Measurements from ENCODE around the gene TMEM184A.

The TMEM184A gene

DNA sequence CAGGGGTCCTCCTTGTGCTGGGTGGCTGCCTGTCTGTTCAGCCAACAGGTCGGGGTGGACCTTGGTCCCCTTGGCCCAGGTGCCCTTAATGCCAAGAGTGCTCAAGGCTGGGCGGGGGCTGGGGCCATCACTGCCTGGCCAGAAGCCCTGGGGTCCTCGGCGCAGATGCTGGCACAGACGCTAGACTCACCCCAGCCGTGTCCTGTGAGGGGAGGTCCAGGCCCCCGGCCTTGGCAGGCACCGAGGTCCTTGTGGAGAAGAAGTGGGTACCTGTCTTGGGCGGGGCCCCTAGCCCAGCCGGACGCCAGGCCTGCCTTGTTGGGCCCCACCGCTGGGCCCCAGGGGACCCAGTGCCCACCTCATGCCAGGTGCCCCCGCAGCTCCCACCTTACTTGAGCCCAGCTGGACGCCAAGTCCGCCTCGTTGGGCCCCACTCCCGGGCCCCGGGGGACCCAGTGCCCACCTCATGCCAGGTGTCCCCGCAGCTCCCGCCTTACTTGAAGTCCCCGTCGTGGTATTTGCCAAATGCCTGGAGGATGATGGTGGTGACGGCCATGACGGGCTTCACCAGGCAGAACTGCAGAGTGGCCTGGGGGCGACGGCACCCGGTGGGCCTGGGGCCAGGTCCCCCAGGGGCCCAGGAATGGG is 6.5 kb downstream of the TMEM184A start:
- no peak for DNase-seq

DNA sequence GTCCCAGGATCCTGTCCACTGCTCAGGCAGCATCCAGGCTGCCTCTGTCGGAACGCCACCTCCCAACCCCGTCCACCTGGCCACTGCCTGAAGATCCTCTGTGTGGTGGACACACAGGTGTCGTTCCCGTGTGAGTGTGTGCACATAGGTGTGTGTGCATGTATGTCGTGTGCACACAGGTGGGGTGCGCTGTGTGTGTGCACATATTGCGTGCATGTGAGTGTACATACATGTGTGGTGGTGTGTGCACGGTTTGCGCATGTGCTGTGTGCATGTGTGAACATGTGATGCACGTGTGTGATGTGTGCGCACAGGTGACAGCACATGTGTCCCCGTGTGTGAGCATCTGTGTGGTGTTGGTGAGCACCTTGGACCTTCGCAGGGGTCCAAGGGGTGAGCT is 7.1 kb downstream of the TMEM184A start:
- DNase-seq = no peak

DNA sequence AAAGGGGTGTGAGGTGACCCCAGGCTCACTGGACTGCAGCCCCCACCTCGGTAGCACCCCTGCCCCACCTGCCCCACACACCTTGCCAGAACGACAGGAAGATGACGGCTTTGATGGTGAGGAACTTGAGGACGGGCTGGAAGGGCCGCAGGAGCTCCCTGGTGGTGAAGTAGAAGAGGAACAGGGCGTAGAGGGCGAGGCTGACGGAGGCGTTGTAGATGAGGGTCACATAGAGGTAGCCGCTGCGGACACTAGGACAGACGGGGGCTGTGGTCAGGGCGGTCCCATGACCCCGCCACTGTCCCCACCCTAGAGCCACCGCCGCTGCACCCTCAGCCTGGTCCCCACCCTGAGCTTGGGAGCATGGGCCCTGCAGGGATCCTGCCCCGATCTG is 7.6 kb downstream of the TMEM184A start:
- DNase-seq = no peak

DNA sequence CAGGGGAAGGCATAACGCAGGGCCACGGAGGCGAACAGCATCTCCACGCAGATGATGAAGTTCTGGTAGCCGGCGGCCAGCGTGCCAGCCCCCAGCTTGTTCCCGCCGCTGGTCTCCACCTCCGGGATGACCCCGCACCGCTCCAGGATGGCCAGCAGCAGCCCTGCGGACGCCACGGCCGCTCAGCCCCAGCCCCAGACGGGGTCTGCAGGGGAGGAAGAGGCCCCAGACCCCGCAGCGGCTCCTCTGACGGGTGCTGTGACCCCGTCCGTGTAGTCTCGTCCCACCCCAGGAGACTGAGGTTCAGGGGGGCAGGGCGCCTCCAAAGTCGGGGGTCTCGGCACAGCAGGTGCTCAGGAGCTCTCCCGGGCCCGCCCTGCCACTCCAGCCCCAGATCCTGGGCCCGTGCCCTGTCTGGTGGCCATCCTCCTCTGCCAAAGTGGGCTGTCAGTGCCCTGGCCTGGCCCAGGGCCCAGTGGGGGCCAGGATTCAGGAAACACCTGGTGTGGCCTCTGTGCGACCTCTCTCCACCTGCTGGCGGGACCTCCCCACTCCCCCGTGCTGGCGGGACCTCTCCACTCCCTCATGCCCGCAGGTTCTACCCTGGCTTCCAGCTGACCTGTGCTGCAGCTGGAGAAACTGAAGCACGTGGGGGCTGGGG is 8.1 kb downstream of the TMEM184A start:
- DNase-seq = no peak

DNA sequence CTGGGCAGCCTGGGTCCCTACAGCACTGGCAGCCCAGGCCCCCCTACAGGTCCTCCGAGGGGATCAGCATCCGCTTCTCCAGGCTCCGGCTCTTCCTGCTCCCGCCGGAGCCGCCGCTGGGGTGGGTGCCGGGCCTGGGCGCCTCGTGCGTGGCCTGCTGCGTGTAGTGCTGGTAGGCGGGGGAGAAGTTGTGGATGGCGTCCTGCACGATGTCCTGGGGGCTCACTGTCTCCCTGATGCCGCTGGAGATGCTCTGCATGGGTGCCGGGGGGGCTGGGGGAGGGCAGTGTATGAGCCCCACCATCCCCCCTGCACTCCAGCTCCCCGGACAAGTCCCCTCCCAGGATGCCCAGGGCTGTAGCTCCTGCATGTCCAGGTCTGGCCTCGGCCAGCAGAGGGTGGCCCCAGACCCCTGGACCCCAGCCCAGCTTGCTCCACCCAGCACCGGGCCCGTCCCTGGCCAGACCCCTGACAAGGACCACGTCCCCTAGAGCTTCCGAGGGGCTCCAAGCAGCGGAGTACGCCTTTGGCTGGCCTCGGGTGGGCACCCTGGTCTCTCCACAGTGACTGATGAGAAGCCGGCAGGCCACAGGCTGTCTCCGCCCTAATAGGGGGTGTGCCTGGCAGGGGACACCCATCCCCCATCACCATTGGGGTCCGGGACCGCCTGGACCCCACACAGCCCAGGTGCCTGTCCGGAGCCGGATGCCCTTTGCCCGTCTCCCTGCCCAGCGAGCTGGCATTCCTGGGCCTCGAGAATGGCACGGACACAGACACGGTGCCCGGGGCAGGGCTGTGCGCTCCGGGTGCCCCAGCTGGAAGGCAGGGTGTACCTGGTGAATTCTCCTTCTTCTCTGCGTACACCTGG is 8.9 kb downstream of the TMEM184A start:
- no peak for DNase-seq

DNA sequence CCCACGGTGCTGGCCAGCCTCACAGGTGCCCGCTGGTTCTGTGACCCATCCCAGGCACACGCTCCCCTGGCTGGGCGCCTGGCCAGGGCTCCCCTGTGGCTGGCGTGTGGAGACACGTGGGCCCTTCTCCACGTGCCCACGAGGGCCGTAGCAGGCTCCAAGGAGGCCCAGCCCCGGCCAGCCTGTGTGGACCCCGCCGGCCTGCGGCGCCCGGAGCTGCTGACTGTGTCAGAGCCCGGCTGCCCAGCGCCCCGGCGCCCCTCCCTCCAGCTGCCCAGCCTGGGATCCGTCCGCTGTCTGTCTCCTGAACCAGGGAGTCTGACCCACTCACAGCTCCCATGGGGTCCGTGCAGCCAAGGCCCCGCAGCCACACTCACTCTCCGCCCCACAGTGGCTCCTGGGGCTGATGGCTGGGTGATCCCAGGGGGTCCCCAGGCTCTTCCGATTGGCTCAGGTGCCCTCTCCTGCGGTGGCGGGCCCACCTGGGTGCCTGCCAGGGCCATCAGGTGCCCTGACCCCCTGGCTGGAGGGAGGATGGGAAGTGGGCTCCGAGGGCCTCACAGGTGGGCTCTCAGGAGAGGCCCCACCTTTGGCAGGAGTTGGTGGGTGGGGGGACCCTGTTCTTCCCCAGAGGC is 9.6 kb downstream of the TMEM184A start:
- no peak for DNase-seq

DNA sequence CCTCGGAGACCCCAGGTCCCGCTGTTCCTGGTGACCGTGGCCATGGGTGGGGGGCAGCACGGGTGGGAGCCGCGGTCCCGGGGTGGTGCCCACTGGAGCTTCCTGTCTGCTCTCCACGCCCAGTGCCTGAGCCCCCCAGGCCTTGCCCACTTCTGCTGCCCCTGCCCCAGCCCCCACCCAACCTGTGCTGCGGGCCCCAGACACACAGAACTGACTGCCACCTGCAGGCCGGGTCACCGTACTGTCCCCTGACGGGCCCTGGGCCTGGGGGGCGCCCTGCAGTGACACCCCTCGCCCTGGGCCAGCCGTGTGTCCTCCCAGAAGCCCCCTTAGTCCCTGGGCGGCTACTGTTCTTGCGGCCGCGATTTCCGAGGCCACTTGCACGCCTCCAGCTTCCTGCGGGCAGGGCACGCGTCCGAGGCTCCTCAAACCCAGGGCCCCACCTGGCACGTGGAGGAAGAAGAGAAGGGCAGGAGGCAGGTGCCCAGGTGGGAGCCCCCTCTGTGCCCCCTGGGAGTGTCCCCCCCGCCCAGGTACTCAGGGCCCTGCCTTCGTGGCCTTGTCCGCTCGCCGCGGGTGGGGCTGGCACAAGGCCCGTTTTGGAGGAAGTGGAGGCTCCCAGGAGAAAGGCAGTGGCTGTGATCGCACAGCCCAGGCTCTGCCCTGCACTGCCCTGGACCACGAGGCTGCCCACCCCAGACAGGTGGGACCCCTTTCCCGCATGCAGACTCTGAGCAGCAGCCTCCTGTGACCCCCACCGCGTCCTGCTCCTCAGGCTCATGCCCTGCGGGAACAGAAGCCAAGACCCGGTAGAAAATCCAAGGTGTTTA is 10.4 kb downstream of the TMEM184A start:
- DNase-seq = no peak

DNA sequence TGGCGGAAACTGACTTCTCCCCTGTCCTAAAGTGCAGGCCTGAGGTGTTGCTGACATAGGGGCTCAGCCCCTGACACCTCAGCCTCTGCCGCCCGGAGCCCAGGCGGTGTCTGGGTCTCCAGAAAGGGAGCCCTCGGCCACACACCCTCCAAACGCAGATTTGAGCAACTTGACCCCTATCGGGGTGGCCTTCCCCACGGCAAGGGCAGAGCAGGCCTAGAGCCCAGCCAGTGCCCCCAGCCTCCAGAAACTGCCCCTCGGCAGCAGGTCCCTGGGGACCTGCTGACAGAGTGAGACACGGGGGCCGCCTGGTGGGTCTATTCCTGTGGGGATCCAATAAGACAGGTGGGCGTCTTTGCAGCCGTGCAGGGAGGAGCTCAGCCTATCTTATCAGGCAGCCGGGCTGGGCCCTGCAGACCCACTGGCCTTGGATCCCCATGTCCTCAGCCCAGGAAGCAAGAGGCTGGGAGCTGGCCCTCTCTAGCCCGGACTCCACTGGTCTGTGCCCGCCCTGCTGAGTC is 11.0 kb downstream of the TMEM184A start:
- no peak for DNase-seq

DNA sequence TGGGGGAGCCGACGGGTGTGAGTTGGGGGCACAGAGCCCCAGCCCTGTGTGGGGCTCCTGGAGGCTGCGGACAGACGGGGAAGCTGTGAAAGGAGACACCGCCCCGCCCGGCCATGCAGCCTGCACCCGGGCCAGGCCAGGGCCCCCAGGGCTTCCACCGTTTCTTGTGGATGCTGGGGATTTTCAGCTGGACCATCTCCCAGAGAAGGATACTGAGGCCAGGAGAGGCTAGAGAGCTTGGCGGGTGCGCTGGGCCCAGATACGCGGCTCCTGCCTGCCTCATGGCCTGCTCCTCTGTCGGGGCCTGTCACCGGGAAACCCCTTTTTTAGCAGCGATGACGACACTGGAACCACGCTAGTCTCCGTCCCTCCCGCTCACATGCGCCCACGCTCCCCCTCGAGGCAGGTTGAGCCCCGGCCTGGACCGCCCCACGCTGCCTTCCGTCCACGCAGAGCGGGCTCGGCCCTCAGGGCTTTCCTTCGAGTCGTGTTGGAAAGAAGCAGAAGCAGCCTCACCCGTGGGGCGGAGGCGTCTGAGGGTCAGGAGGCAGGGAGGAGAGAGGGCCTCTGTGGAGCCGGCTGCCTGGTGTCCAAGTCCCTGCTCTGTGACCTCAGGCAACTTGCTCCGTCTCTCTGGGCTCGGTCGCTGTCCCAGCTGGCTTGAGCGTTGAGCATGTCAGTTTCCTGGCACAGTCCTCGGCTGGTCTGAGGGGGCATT is 11.7 kb downstream of the TMEM184A start:
- DNase-seq = no peak

DNA sequence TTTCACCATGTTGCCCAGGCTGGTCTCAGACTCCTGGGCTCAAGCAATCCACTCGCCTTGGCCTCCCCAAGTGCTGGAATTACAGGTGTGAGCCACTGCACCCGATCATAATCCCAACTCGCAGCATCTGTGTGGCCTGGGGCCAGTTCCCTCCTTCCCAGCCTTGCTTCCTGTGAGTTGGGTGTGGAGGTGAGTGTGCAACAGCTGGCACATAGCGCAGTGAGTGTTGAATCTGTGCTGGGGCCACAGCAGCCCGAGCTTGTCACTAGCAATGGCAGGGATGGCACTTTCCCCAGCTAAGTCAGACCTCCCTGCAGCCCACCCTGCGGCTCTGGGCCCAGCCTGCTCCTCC is 12.2 kb downstream of the TMEM184A start:
- no peak for DNase-seq

DNA sequence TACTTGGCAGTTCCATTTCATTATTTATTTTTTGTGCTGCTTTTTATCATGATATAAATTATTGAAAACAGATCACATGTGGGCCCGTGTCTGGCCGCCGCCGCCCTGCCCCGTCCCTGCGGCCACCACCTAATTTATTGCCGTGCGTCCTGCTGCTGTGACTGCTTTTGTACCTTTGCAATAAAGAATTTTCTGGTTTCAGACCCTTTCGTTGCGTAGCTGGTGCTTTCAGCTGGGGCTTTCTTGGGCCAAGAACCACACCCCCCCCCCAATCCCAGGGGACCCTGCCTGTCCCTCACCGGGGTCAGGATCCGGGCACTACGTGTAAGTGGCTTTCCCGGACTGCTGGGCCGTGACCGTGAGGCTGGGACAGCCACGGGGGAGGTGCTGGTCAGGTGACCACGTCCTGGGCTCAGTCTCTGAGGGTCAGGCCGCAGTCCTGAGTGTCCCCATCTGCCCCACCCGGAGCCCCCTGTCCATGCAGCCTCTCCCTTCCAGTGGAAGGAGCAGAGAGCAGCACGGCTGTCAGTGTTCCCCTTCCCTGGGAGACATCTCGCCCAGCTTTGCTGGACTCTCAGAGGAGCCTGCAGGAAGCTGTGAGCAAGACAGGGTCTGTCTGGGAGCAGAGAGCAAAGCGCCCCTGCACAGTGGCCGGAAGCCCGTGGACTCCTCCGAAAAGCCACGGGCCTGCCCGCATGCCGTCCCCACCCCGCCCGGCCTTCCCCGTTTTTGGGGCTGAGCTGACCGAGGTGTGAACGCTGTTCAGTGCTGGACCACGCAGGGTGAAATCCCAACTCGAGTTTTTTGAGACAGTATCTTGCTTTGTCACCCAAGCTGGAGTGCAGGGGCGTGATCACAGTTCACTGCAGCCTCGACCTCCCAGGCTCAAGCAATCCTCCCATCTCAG is 12.9 kb downstream of the TMEM184A start:
- no peak for DNase-seq

DNA sequence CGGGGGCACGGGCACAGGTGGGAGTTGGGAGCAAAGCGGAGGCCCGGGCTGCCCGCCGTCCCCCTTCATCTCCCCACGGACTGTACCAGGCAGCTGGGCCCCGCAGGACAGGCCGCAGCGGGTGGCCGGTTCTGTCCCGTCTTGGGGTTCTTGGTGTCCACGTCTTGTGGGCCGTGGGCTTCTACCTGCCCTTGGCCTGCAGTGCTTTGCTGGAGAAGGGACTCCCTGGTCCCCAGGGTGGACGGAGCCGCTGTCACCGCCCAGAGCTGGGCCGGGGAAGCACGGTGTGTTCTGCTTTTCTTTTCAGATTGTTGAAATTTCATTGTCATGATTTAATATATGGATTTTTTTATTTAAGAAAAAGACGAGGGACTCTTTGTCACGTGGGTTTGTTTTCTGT is 13.7 kb downstream of the TMEM184A start:
- DNase-seq = no peak

DNA sequence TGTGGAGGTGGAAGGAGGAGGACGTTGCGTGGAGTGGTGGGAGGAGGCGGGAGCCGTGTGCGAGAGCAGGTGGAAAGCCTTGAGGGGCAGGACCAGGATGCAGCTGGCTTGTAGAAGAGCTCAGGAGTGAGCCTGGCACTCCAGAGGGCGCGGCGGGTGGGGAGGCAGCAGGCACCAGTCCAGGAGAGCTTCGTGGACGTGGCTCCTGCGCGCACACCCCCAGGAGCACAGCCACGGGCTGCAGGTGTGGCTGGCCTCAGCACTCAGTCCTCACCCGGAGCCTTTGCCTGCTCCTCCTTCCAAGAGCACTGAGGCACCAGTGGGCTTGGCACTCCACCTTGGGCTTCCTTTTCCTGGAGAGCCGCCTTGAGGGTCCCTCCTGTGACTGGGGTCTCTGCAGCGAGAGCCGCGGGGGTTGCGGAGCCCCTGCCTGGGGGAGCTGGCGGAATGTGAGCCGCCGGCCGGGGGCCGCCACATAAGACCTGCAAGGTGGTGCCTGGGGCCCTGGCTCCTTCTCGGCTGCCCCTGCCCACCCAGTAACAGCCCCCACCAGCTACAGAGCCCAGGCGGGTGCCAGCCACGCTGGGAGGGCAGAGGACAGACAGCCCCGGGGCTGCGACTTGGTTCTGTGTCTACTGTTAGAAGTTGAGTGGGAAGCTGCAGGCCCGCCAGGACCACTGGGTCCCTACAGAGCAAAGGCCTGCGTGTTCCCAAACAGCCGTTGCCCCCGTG is 14.4 kb downstream of the TMEM184A start:
- DNase-seq = no peak

DNA sequence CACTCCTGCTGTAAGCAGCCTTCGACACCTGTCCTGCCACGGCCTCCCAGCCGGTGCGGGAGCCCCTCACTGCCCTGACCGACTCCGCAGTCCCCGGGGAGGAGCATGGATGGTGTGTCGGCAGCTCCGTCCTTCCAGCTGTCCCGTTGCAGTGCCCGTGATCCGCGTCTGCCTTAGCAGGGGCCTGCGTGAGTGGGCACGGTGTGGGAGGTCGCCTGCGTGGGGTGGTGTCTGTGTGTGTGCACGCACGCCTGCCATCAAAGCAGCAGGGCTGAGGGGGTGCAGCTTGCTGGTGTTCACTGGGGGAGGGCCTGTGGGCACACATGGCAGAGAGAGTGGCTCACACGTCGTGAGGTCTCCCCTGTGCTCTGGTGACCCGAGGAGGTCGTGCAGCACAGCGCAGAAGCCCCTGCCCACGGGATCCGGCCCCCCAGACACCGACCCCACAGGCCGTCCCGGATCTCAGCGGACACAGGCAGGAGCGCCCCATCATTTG is 15.2 kb downstream of the TMEM184A start:
- no peak for DNase-seq

DNA sequence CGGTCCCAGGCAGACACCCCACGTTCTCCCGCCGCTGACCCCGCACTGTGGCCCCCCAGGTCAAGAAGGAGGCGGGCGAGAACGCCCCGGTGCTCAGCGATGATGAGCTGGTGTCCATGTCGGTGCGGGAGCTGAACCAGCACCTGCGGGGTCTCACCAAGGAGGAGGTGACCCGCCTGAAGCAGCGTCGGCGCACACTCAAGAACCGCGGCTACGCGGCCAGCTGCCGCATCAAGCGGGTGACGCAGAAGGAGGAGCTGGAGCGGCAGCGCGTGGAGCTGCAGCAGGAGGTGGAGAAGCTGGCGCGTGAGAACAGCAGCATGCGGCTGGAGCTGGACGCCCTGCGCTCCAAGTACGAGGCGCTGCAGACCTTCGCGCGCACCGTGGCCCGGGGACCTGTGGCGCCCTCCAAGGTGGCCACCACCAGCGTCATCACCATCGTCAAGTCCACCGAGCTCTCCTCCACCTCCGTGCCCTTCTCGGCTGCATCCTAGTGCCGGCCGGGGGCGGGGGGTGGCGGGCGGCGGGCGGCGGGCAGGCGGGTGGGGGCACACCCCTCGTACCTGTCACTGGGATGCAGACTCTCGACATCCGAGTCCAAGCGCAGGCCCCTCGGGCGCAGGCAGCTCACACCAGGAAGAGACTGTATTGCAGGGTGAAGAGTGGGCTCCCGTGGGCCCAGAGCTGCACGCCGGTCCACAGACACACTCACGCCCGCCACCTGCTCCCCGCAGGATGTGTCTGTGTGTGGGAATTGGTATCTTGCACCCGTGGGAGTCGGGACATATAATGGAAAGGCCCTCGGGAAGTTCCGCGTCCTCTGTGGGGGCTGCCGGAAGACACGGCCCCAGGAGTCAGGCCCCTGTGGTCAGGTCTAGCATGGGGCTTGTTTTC is 15.9 kb downstream of the TMEM184A start:
- DNase-seq = no peak

DNA sequence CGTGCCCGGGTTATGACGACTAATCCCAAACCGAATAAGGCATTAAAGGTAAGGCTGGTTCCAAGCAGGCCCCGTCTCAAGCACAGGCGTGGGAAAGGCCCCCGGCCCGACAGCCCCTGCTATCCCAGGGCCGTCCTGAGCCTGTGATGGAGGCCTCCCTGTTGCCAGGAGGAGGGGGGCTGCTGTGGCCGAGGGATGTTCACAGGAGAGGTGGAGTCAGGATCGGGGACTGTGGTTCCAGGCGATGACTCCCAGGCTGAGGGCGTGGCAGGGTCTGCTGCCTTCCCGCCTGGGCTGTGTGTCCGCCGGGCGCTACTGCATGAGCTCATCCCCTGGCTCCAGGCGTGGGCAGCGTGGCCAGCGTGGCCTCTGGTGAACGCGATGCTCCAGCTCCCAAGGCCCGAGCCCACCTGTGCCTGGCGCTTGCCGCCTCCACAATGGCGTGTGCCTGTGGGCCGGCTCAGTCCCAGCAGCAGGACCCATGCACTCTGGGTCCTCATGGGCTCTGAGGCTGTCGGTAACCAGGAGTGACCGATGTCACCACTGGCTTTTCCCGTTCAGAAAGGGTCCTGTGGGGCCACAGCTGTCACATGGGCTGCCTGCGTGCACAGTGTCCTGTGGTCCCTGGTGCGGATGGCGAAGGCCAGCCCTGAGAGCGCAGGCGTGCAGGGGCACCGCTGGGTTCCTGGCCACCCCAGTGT is 16.7 kb downstream of the TMEM184A start:
- DNase-seq = no peak

DNA sequence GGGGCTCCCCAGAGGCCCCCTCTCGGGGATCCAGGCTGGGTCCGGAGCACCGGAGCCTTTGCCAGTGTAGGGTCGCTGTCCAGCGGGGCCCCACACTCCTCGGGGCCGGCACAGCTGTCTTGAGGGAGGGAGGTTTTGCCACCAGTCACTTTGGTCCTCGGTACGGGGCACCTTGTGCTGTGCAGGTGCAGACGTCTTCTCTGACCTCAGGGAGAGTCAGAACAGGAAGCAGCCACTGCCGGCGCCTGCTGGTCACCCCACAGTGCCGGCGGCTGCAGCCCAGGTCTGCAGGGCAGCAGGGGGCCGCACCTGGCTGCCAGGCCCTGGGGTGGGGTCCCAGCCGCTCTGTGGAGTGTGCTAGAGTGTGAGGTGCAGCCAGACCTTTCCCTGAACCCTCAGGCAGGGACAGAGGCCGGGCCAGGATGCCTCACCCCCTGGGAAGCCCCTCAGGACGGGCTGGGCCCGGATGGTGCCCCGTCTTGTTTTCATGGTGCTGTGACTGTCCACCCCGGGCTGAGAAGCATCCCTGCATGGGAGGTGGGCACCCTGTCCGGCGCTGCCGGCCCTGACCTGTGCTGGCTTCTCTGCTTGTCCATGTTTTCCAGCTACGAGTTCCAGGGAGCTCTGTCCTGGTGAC is 17.3 kb downstream of the TMEM184A start:
- no peak for DNase-seq
